PC-3 (cell line): Measurements from ENCODE around the gene PREX1.

Source experiments
- CTCF ChIP-seq: fragments of 300-600 bp; sonication (generic); conservative IDR thresholded peaks from 2 replicates; pipeline ENCODE4 v1.5.1; 2017; ENCODE audit warnings: antibody characterized with exemption, low read depth, mild to moderate bottlenecking, low read length
- EZH2 ChIP-seq: fragments of 300-600 bp; sonication (generic); IDR thresholded peaks from one replicate; pipeline ENCODE4 v1.6.1; 2017; ENCODE audit warnings: antibody characterized with exemption, mild to moderate bottlenecking, low read length; ENCODE audit not compliant: unreplicated experiment

DNA sequence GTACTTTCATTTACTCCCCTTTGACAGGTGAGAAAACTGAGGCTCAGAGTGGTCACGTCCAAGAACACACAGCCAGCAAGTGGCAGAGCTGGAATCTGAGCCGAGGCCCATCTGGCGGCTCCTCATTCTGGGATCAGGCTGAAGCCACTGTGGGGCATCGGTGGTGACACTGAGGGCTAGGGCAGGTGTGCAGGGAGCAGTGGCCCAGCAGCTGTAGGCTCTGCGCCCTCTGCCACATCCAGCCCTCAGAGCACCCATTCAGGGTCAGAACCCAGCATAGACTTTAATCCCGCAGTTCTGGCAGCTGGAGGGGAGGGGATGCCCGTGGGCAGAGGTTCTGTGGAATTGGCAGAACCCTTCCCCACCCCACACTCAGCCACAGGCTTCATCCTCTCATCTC, 210.3 kb downstream of the PREX1 start:
- TF ChIP-seq CTCF: no peak
- TF ChIP-seq EZH2: no peak
